Dendritic cell treated with granulocyte-macrophage colony-stimulating factor and Interleukin-4, amounts not matched to agents 40 ng/mL and 50 ng/mL, for 4 days (primary cell): ENCODE results near the gene KCNJ12.
"Not testable (repeated sequence)": the region's sequence is repeated elsewhere in the genome, so short reads cannot be mapped to it uniquely, and the experiment has no call there.

Experiments
- H3K27ac Mint-ChIP-seq: one replicate; pipeline ENCODE4 v1.8.0; 2022; ENCODE audit warnings: mild to moderate bottlenecking, mixed read lengths
- H3K27me3 Mint-ChIP-seq: one replicate; pipeline ENCODE4 v1.8.0; 2022; ENCODE audit warnings: mild to moderate bottlenecking, mixed read lengths
- H3K36me3 Mint-ChIP-seq: one replicate; pipeline ENCODE4 v1.8.0; 2022; ENCODE audit warnings: low read depth, mixed read lengths
- H3K4me1 Mint-ChIP-seq: one replicate; pipeline ENCODE4 v1.8.0; 2022; ENCODE audit warnings: low read depth, mixed read lengths
- H3K4me3 Mint-ChIP-seq: one replicate; pipeline ENCODE4 v1.8.0; 2022; ENCODE audit warnings: mild to moderate bottlenecking, moderate library complexity, mixed read lengths
- H3K9me3 Mint-ChIP-seq: one replicate; pipeline ENCODE4 v1.8.0; 2022; ENCODE audit warnings: mixed read lengths
- intact Hi-C: fragments of 100-400 bp; cut with micrococcal nuclease; formaldehyde crosslinking; loops from one replicate; pipeline ENCODE4 v1.15.0; 2022

The KCNJ12 gene

DNA sequence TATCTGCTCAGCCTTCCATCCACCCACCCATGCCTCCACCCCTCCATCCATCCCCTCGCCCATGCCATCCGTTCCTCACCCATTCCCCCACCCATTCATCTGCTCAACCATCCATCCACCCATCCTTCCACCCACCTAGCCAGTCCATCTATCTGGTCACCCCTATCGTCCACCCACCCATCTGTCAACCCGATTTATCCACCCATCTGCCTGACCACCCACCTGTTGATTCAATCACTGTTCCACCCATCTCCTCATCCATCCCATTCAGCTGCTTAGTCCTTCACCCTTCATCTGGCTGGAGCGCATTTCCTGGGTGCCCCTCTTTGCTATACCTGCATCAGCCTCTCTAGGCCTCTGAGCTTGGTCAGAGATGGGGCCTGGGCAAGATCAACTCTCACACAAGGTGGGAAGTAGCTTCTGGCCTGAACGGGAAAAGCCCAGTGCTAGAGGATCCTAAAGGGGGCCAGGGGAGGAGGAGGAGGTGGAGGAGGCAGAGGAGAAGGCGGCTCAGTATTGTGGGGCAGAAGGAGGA, 32.7 kb downstream of the KCNJ12 start:
- H3K4me3 Mint-ChIP-seq, H3K27me3 Mint-ChIP-seq, H3K4me1 Mint-ChIP-seq, H3K27ac Mint-ChIP-seq, H3K36me3 Mint-ChIP-seq, intact Hi-C loops: not testable (repeated sequence)
- peaks cover 15% of the 10 kb centered on the region for H3K9me3 Mint-ChIP-seq

DNA sequence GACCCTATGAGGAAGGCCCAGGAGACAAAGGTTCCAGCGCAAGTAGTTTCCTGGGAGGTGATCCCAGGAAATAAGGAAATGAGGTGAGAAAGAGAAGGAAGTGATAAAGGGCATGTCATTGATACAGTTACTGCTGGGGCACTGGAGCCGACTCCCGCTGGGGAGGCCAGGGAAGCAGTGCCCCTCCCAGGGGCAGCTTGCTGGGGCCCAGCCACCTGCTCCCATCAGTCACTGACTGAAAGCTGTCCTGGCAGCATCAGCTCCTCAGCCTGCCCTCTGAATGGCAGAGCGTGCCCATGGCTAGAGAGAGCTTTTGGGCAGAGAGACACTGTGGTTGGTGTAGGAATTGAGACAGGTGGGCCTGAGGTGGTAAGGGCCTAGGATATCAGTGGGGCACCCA, 33.2 kb downstream of the KCNJ12 start:
- H3K4me1 Mint-ChIP-seq, H3K4me3 Mint-ChIP-seq, intact Hi-C loops, H3K27ac Mint-ChIP-seq, H3K27me3 Mint-ChIP-seq, H3K36me3 Mint-ChIP-seq: not testable (repeated sequence)
- peaks cover 15% of the 10 kb centered on the region for H3K9me3 Mint-ChIP-seq

DNA sequence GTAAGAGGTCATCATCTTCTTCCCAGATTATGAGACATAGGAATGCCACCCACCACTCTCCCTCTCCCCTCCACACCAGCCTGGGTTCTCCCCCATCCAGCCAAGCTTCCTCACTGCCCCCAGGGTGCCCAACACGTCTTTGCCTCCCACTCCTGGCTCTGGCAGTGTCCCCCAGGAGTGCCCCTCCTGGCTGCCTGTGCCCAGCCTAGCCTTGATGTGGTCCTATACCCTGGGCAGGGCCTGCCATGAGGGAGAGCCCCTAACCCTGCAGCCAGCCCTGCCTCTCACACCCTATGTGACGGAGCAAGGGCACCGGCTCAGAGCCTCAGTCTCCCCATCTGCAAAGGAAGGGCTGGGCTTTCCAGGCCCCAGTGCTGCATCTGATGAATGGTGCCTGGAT, 33.8 kb downstream of the KCNJ12 start:
- H3K36me3 Mint-ChIP-seq, H3K27me3 Mint-ChIP-seq, H3K4me3 Mint-ChIP-seq, intact Hi-C loops, H3K27ac Mint-ChIP-seq, H3K4me1 Mint-ChIP-seq: not testable (repeated sequence)
- peaks cover 15% of the 10 kb centered on the region for H3K9me3 Mint-ChIP-seq

GRCh38 chr17:21410371-21410770, 34.2 kb downstream of the KCNJ12 start:
- H3K27ac Mint-ChIP-seq, intact Hi-C loops, H3K27me3 Mint-ChIP-seq, H3K4me3 Mint-ChIP-seq, H3K4me1 Mint-ChIP-seq, H3K36me3 Mint-ChIP-seq: not testable (repeated sequence)
- H3K9me3 Mint-ChIP-seq, result peaks cover 15% of the 10 kb centered on the region

GRCh38 chr17:21410906-21411678, 34.9 kb downstream of the KCNJ12 start:
- H3K27me3 Mint-ChIP-seq, H3K36me3 Mint-ChIP-seq, intact Hi-C loops, H3K4me3 Mint-ChIP-seq, H3K27ac Mint-ChIP-seq, H3K4me1 Mint-ChIP-seq: not testable (repeated sequence)
- peaks cover 15% of the 10 kb centered on the region for H3K9me3 Mint-ChIP-seq

GRCh38 chr17:21411679-21412205, 35.6 kb downstream of the KCNJ12 start:
- H3K36me3 Mint-ChIP-seq, intact Hi-C loops, H3K4me1 Mint-ChIP-seq, H3K4me3 Mint-ChIP-seq, H3K27ac Mint-ChIP-seq, H3K27me3 Mint-ChIP-seq: not testable (repeated sequence)
- peaks cover 15% of the 10 kb centered on the region for H3K9me3 Mint-ChIP-seq

DNA sequence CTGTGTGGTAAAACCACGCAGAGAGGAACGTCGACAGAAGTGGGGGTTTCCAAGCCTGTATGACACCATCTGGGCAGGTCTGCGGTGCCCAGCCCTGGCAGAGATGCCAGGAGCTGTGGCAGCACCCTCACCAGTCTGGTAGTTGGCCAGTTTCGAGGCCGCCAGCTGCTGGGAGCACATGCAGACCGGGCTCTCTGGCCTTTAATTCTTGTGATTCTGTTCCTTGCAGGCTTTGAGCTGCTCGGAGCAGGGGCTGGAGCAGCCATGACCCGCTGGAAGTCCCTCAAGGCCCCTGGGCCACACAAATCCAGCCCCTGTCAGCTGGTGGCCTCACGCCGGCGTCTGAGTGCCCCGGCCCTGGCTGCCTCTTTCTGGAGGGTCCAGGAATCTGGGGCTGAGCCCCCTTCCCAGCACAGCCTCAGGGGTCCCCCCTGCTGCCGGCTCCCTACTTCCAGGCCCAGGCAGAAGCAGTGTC, 36.1 kb downstream of the KCNJ12 start:
- intact Hi-C loops, result not testable (repeated sequence)

GRCh38 chr17:21413570-21414279, 37.6 kb downstream of the KCNJ12 start:
- H3K4me3 Mint-ChIP-seq, H3K4me1 Mint-ChIP-seq, H3K9me3 Mint-ChIP-seq, intact Hi-C loops, H3K27me3 Mint-ChIP-seq, H3K27ac Mint-ChIP-seq, H3K36me3 Mint-ChIP-seq: not testable (repeated sequence)

More for the DNA sequence above, 36.1 kb downstream of the KCNJ12 start:
- H3K27ac Mint-ChIP-seq, H3K4me1 Mint-ChIP-seq, H3K4me3 Mint-ChIP-seq, H3K9me3 Mint-ChIP-seq, H3K36me3 Mint-ChIP-seq, H3K27me3 Mint-ChIP-seq: not testable (repeated sequence)

DNA sequence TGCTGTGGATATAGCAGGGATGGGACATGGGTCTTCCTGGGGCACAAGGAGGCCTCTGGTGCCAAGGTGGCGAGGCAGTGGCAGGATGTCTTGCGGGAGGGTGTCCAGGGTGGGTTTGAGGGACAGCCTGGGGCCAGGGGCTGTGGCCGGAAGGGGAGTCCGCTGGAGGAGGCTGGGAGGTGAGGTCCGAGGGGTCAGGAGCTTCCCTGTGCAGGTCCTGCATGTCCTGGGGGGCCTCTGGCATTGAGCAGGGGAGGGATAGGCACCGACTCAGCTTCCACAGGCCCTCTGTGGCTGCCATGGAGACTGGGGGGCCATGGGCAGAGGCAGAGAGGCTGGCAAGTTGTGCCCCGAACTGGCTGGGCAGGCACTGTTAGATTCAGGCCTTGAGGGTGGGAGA, 38.5 kb downstream of the KCNJ12 start:
- H3K27ac Mint-ChIP-seq, H3K4me1 Mint-ChIP-seq, H3K4me3 Mint-ChIP-seq, H3K27me3 Mint-ChIP-seq, H3K36me3 Mint-ChIP-seq, H3K9me3 Mint-ChIP-seq, intact Hi-C loops: not testable (repeated sequence)

DNA sequence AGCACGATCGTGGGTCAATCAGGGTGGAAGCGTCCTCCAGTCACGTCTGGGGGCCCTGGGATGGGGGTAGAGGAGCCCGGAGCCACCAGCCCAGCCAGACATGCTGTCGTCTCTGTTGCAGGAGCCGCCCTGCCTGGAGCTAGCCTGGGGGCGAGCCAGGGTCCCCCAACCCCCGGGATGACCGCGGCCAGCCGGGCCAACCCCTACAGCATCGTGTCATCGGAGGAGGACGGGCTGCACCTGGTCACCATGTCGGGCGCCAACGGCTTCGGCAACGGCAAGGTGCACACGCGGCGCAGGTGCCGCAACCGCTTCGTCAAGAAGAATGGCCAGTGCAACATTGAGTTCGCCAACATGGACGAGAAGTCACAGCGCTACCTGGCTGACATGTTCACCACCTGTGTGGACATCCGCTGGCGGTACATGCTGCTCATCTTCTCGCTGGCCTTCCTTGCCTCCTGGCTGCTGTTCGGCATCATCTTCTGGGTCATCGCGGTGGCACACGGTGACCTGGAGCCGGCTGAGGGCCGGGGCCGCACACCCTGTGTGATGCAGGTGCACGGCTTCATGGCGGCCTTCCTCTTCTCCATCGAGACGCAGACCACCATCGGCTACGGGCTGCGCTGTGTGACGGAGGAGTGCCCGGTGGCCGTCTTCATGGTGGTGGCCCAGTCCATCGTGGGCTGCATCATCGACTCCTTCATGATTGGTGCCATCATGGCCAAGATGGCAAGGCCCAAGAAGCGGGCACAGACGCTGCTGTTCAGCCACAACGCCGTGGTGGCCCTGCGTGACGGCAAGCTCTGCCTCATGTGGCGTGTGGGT, 39.2 kb downstream of the KCNJ12 start:
- H3K27me3 Mint-ChIP-seq, result not testable (repeated sequence)

DNA sequence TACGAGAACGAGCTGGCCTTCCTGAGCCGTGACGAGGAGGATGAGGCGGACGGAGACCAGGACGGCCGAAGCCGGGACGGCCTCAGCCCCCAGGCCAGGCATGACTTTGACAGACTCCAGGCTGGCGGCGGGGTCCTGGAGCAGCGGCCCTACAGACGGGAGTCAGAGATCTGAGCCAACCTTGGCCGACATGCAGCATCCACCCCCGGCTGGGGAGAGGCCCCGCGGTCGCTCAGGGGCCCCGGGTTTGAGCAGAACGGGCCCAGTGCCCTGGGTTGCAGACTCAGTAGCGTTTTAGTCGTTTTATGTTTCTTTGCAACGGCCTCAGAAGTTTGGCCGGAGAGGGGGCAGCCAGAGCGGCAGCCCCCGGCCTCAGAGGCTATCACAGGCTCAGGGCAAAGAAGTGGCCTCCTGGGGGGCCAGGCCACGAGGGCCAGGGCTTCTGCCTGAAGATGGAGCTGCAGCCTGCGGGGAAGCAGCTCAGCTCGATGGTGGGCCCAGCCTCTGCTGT, 40.4 kb downstream of the KCNJ12 start:
- H3K27ac Mint-ChIP-seq, H3K36me3 Mint-ChIP-seq, H3K27me3 Mint-ChIP-seq, H3K4me1 Mint-ChIP-seq, H3K9me3 Mint-ChIP-seq, H3K4me3 Mint-ChIP-seq, intact Hi-C loops: not testable (repeated sequence)

More for the DNA sequence above, 39.2 kb downstream of the KCNJ12 start:
- H3K9me3 Mint-ChIP-seq, H3K36me3 Mint-ChIP-seq, intact Hi-C loops, H3K27ac Mint-ChIP-seq, H3K4me3 Mint-ChIP-seq, H3K4me1 Mint-ChIP-seq: not testable (repeated sequence)

DNA sequence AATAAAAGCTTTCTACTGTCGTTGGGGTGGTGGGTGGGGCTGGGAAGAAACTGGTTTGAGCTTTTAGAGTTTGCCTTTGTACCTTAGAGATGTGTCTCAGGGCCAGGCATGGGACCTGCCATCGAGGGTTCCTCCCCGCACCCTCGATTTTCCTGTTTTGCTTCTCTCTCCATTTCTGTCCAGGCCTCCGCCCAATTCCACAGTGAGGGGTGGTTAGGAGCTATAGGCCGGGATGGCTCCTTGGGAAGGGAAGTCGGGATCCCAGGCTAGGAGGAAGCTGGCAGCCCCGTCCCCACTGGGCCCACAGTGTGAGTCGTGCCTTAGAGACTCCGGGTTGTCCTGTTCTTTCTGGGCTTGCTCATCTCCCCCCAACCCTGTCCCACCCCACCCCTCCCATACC, 41.2 kb downstream of the KCNJ12 start:
- H3K4me3 Mint-ChIP-seq, H3K9me3 Mint-ChIP-seq, H3K4me1 Mint-ChIP-seq, intact Hi-C loops, H3K36me3 Mint-ChIP-seq, H3K27ac Mint-ChIP-seq, H3K27me3 Mint-ChIP-seq: not testable (repeated sequence)

- H3K4me3 Mint-ChIP-seq, result no peak overlapping the region
Measured at GRCh38 chr17:21417921-21418320, 41.8 kb downstream of the KCNJ12 start.

More at GRCh38 chr17:21417921-21418320, 41.8 kb downstream of the KCNJ12 start:
- no peaks in the 10 kb centered on the region for H3K9me3 Mint-ChIP-seq
- H3K27ac Mint-ChIP-seq, result no peak overlapping the region
- no peaks in the 10 kb centered on the region for H3K36me3 Mint-ChIP-seq
- H3K4me1 Mint-ChIP-seq, result no peaks in the 10 kb centered on the region
- intact Hi-C loops, result no loop called here
- peaks cover 1% of the 10 kb centered on the region for H3K27me3 Mint-ChIP-seq
